Mammary epithelial cell (primary cell): ENCODE data around the gene C1orf35.

Experiments used
- EZH2 ChIP-seq: IDR thresholded peaks from 2 replicates; pipeline ENCODE4 v1.6.1; 2012; ENCODE audit warnings: low read length, inconsistent platforms, borderline replicate concordance
- TF ChIP-seq, protein P1 (sequence below), 2 donors: IDR thresholded peaks in 1 of 2; conservative IDR thresholded peaks in 1 of 2; 2 replicates each; pipeline ENCODE4 v1.5.1; 2011 to 2012; ENCODE audit warnings: inconsistent platforms in 2 of 2, low read length in 2 of 2, mild to moderate bottlenecking in 2 of 2, control low read depth in 1 of 2, low read depth in 1 of 2; ENCODE audit not compliant: insufficient read depth in 1 of 2; ENCODE audit errors: extremely low read depth in 1 of 2

DNA sequence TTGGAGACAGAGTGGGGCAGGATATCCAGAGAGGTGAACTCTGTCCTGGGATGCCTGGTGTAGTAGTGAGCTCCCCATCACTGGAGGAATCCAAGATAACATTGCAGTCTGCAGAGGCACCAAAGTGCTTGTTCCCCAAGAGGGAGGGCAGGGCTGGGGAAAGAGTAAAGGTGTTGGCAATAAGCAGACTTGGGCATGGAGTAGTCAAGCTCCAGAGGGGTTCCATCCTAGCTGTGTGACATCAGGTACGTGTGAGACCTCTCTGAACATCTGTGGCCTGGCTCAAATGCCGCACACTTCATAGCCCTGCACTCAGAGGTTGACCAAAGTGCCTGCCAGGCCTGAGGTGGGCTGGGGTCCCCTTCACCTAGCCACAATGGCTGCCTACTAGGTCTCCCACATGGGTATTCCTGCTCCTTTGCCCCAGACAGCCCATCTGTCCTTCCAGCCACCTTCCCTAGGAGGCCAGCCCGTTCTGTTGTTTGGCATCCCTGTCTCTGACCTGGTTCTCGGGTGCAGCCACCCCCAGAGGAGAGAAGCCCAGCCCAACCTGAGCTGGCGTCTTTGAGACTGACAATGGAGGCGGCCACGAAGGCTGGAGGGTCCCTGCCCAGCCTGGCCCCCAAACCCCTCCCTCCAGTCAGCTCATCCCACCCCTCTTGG lies 23.4 kb downstream of the C1orf35 start:
- TF ChIP-seq, protein P1, sequence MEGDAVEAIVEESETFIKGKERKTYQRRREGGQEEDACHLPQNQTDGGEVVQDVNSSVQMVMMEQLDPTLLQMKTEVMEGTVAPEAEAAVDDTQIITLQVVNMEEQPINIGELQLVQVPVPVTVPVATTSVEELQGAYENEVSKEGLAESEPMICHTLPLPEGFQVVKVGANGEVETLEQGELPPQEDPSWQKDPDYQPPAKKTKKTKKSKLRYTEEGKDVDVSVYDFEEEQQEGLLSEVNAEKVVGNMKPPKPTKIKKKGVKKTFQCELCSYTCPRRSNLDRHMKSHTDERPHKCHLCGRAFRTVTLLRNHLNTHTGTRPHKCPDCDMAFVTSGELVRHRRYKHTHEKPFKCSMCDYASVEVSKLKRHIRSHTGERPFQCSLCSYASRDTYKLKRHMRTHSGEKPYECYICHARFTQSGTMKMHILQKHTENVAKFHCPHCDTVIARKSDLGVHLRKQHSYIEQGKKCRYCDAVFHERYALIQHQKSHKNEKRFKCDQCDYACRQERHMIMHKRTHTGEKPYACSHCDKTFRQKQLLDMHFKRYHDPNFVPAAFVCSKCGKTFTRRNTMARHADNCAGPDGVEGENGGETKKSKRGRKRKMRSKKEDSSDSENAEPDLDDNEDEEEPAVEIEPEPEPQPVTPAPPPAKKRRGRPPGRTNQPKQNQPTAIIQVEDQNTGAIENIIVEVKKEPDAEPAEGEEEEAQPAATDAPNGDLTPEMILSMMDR (conservative IDR thresholded peaks at IDR 0.05 in 1 of 2, IDR thresholded peaks at IDR 0.05 in 1 of 2; ENCODE audit: extremely low read depth in 1 of 2, insufficient read depth in 1 of 2, low read depth in 1 of 2, low read length in 2 of 2) = no peak
- no peak for TF ChIP-seq EZH2
